Kidney (tissue), 14 donors: Measurements from ENCODE around the gene NEU1. TPM values are rescaled to one million over a fixed set of nuclear protein-coding genes. Genes with fewer than 3 reads are reported as not detected.
A peak's percentile ranks its signal among the peaks of the same experiment; 100 is the strongest.

ENCODE experiments used
- DNase-seq, 5 donors: peaks; one replicate each; pipeline ENCODE4 v3.0.0-alpha.2; 2013 to 2020
- FAIRE-seq: peaks from 2 replicates; lab custom pipeline; 2012; peaks lifted over from hg19 to GRCh38; lab: Jason Lieb, UNC
- H3K27ac ChIP-seq, 2 donors: one replicate each; pipeline ENCODE4 v1.7.0; 2013; ENCODE audit warnings: low read depth in 2 of 2, low read length in 2 of 2, inconsistent platforms in 1 of 2
- H3K27me3 ChIP-seq: one replicate; pipeline ENCODE4 v1.7.1; 2013; ENCODE audit warnings: low read length, inconsistent platforms; ENCODE audit not compliant: control insufficient read depth, insufficient read depth
- H3K36me3 ChIP-seq, 3 donors: one replicate each; pipeline versions ENCODE4 v1.7.0 to v1.7.1; 2013; ENCODE audit warnings: low read length in 3 of 3, control low read depth in 1 of 3, inconsistent platforms in 1 of 3; ENCODE audit not compliant: insufficient read depth in 3 of 3, control insufficient read depth in 2 of 3
- H3K4me1 ChIP-seq, 3 donors: one replicate each; pipeline versions ENCODE4 v1.7.0 to v1.7.1; 2013; ENCODE audit warnings: low read length in 3 of 3, inconsistent platforms in 1 of 3, low read depth in 1 of 3; ENCODE audit not compliant: control insufficient read depth in 2 of 3, insufficient read depth in 2 of 3
- H3K4me3 ChIP-seq, 3 donors: one replicate each; pipeline versions ENCODE4 v1.7.0 to v1.8.1; 2013; ENCODE audit warnings: low read length in 3 of 3, control low read depth in 1 of 3, inconsistent platforms in 1 of 3
- H3K9ac ChIP-seq, 3 donors: one replicate each; pipeline versions ENCODE4 v1.7.0 to v1.7.1; 2013; ENCODE audit warnings: low read length in 3 of 3, control low read depth in 1 of 3, inconsistent platforms in 1 of 3
- H3K9me3 ChIP-seq, 3 donors: one replicate each; pipeline versions ENCODE4 v1.7.0 to v1.7.1; 2013; ENCODE audit warnings: low read length in 3 of 3, control low read depth in 1 of 3, inconsistent platforms in 1 of 3; ENCODE audit not compliant: control insufficient read depth in 2 of 3, insufficient read depth in 1 of 3
- CTCF ChIP-seq: IDR thresholded peaks from 3 replicates; pipeline ENCODE4 v1.5.1; 2012; ENCODE audit warnings: mild to moderate bottlenecking, moderate library complexity, borderline replicate concordance; ENCODE audit not compliant: insufficient read depth; ENCODE audit errors: extremely low read depth
- intact Hi-C: fragments of 100-400 bp; cut with DNase I; formaldehyde crosslinking; loops from one replicate; pipeline ENCODE4 v1.11.1; 2022
- polyA plus RNA-seq: library from polyadenylated mRNA; stranded (reverse); fragments of 350-450 nt; fragmentation: Illumina TruSeq; extraction: RNeasy Lipid Tissue Mini Kit (QIAGEN cat#74804); gene quantifications from one replicate; pipeline ENCODE4 v1.2.3, GENCODE V29; 2014; ENCODE audit warnings: low read depth, low replicate concordance; ENCODE audit not compliant: insufficient read depth
- total RNA-seq: library from RNA; stranded (reverse); fragmentation: NEBNext Ultra II Directional; extraction: Animal tissue kit (Norgen Biotek cat#: 25700); gene quantifications from one replicate; pipeline ENCODE4 v1.2.1, GENCODE V29; 2021
- donor health status: control.
- donor health status: control.
- donor health status: control.
- donor health status: control.
- donor health status: control.
- donor health status: DM: yes; HTN: yes; CAD: no.
- donor health status: Normal renal cell carcinoma (clear cell type).

NEU1 gene
- total and polyA plus RNA-seq, 2 donors from 2014 or later = 66.9 to 131 TPM

DNA sequence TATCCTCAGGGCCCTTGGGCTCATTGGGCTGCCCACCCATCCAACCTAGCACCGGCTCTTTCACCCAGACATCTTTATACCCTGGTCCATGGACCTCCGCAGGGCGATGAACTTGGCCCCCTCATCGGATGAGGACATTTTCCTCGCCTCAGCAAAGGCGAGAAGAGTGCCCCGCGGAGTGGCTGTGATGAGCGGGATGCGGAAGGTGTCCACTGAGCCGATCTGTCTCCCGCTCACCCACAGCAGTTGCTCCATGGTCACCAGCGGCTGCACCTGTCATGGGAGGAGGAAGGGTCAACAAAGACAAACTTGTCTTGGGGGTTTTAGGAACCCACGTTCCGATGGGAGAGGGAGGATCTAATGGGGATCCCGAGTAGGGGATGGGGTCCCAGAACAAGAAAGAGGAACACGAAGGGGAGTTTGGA, 690 bp downstream of the NEU1 start:
- Histone ChIP-seq H3K9me3 (no peaks in the 10 kb centered on the region), H3K9ac (peak overlapping the region; percentile 66 to 74 (median 67)), H3K27ac (no peak overlapping the region), H3K27me3 (no peaks in the 10 kb centered on the region), H3K4me1 (peaks cover 0 to 18% (median 10%) of the 10 kb centered on the region in 3 donors), H3K36me3 (peaks cover 0 to 15% (median 13%) of the 10 kb centered on the region in 3 donors), H3K4me3 (peak overlapping the region; percentile 84 to 96 (median 89))
- intact Hi-C loops = no loop called here
- FAIRE-seq = no peak
- no peak for TF ChIP-seq CTCF
- no peak for DNase-seq

DNA sequence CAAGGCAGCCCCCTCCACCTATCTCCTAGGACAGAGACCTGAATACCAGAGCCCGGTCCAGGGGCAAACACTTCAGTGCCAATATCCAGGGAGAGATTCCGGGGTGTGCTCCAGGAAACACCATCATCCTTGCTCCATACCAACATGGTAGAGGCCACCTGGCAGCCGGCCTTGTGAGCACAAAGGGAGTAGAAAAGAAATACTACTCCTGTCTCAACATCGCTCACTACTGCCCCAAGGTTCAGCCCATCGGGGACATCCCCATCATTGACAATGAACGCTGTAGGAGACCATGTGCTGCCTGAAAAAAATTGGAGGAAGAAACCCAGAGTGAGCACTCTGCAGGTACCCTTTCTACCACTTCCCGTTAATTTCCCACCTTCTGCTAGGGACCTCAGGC, 1.5 kb downstream of the NEU1 start:
- no peaks in the 10 kb centered on the region for H3K27me3 ChIP-seq
- H3K27ac ChIP-seq = no peak overlapping the region
- H3K9ac ChIP-seq = no peak overlapping the region
- intact Hi-C loops = no loop called here
- FAIRE-seq (no peak), DNase-seq (no peak)
- H3K36me3 ChIP-seq = peaks cover 0 to 15% (median 13%) of the 10 kb centered on the region in 3 donors
- TF ChIP-seq CTCF = no peak
- no peaks in the 10 kb centered on the region for H3K9me3 ChIP-seq
- H3K4me3 ChIP-seq = no peak overlapping the region
- peaks cover 0 to 18% (median 9%) of the 10 kb centered on the region in 3 donors for H3K4me1 ChIP-seq

DNA sequence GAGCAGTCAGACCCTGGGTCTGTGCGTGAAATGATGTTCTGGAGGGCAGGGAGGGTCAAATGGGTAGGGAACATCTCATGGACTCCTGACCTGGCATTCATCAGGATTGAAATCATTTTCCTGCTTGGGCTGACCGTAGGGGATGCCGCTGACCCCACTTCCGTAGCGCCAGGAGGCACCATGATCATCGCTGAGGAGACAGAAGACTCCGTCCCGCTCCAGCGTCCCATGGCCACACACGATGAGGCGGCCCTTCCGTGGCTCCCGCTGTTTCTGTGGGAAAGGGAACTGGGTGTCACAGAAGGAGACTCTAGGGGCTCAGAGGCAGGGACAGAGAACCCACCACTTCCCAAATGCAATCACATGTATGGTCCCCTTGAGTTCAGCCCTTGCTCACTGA, 2.3 kb downstream of the NEU1 start:
- TF ChIP-seq CTCF = no peak
- no peak for FAIRE-seq
- H3K36me3 ChIP-seq = peaks cover 0 to 15% (median 13%) of the 10 kb centered on the region in 3 donors
- intact Hi-C loops = no loop called here
- H3K4me3 ChIP-seq = no peak overlapping the region
- no peaks in the 10 kb centered on the region for H3K27me3 ChIP-seq
- H3K4me1 ChIP-seq = peaks cover 0 to 11% (median 7%) of the 10 kb centered on the region in 3 donors
- H3K27ac ChIP-seq = no peak overlapping the region
- no peaks in the 10 kb centered on the region for H3K9me3 ChIP-seq
- no peak for DNase-seq
- no peak overlapping the region for H3K9ac ChIP-seq

- H3K27me3 ChIP-seq = no peaks in the 10 kb centered on the region
- H3K36me3 ChIP-seq = peaks cover 0 to 15% (median 13%) of the 10 kb centered on the region in 3 donors
- H3K4me1 ChIP-seq = peaks cover 0 to 8% (median 7%) of the 10 kb centered on the region in 3 donors
- FAIRE-seq (no peak), DNase-seq (no peak)
- no peak overlapping the region for H3K27ac ChIP-seq
- H3K4me3 ChIP-seq = no peak overlapping the region
- no peaks in the 10 kb centered on the region for H3K9me3 ChIP-seq
- H3K9ac ChIP-seq = no peak overlapping the region
- TF ChIP-seq CTCF = no peak
- intact Hi-C loops = no loop called here
Observed at GRCh38 chr6:31859923-31860322, 2.7 kb downstream of the NEU1 start.
